Neural progenitor cell (in vitro differentiated cells): ENCODE results near the gene C6orf163.

Experiments
- CTCF ChIP-seq: fragments of 200-600 bp; sonication (generic); IDR thresholded peaks from 2 replicates; pipeline ENCODE4 v1.5.1; 2017; ENCODE audit warnings: antibody characterized with exemption, mild to moderate bottlenecking
- EZH2 ChIP-seq: fragments of 200-600 bp; sonication (generic); IDR thresholded peaks from 2 replicates; pipeline ENCODE4 v1.6.1; 2017; ENCODE audit warnings: antibody characterized with exemption, mild to moderate bottlenecking, moderate library complexity
- EZH2phosphoT487 ChIP-seq: fragments of 200-600 bp; sonication (generic); IDR thresholded peaks from 2 replicates; pipeline ENCODE4 v1.6.1; 2017; ENCODE audit warnings: antibody characterized with exemption

GRCh38 chr6:87408721-87409155 lies 64.1 kb downstream of the C6orf163 start:
- TF ChIP-seq CTCF, result no peak
- TF ChIP-seq EZH2, result no peak
- no peak for TF ChIP-seq EZH2phosphoT487
